K562 (cell line): Measurements from ENCODE around the gene CFAP73. TPM values are rescaled to one million over a fixed set of nuclear protein-coding genes. Genes with fewer than 3 reads are reported as not detected.

ENCODE experiments used
- ATAC-seq: fragments of 200-7000 bp; cut with Tn5 transposase; 3 replicates; pipeline ENCODE4 v1.9.1; 2020; ENCODE audit warnings: moderate library complexity
- BruUV-seq: library from RNA; stranded (reverse); fragments of 400-500 nt; replicated peaks from 2 replicates; lab custom pipeline; 2021; lab: Mats Ljungman, UMichigan
- CTCF ChIA-PET: fragments of 300-600 bp; formaldehyde crosslinking; extraction: SDS; loops from one replicate; lab custom pipeline; 2021; ENCODE audit warnings: low intra/inter-chr PET ratio; lab: Yijun Ruan, JAX
- POLR2A ChIA-PET: fragments of 300-600, 350-650 bp; sonication (Branson Sonifier 250); formaldehyde crosslinking; extraction: SDS; loops from one replicate; lab custom pipeline; 2021; ENCODE audit warnings: antibody characterized with exemption, inconsistent platforms; lab: Yijun Ruan, JAX
- DNase-seq, 4 experiments: peaks; one replicate each; pipeline versions ENCODE4 v3.0.0 to v3.0.0-alpha.2; 2011 to 2018; ENCODE audit warnings: low spot score in 3 of 4, mixed read lengths in 3 of 4; ENCODE audit errors: extremely low read depth in 1 of 4
- FAIRE-seq: peaks from 2 replicates; lab custom pipeline; 2011; peaks lifted over from hg19 to GRCh38; lab: Jason Lieb, UNC
- H2AFZ ChIP-seq: 2 replicates; pipeline ENCODE4 v1.6.0; 2011; ENCODE audit warnings: low read depth, low read length, control low read depth, inconsistent platforms
- H3K27ac ChIP-seq: fragments of 200-600 bp; 3 replicates; pipeline ENCODE4 v1.8.0; 2011; ENCODE audit warnings: low read depth, mild to moderate bottlenecking, control low read depth, inconsistent platforms, low read length, moderate library complexity, mixed read lengths; ENCODE audit errors: extremely low read depth
- H3K27me3 ChIP-seq, 2 experiments: fragments of 300-600 bp in 1 of 2; 2 replicates in 1 of 2; 3 replicates in 1 of 2; pipeline versions ENCODE4 v1.6.0 to v1.8.0; 2011; ENCODE audit warnings: inconsistent platforms in 2 of 2, low read length in 2 of 2, mild to moderate bottlenecking in 1 of 2, mixed read lengths in 1 of 2, moderate library complexity in 1 of 2; ENCODE audit not compliant: control insufficient read depth in 2 of 2, insufficient read depth in 2 of 2
- H3K36me3 ChIP-seq: fragments of 300-600 bp; 3 replicates; pipeline ENCODE4 v1.8.0; 2011; ENCODE audit warnings: mild to moderate bottlenecking, low read length, inconsistent platforms; ENCODE audit not compliant: control insufficient read depth, insufficient read depth
- H3K4me1 ChIP-seq, 2 experiments: fragments of 200-600 bp in 1 of 2; replicated peaks in 1 of 2; 2 replicates in 1 of 2; 3 replicates in 1 of 2; pipeline versions ENCODE4 v1.5.1 to v1.8.0; 2011; ENCODE audit warnings: inconsistent platforms in 2 of 2, low read length in 2 of 2, mild to moderate bottlenecking in 1 of 2, mixed read lengths in 1 of 2, moderate library complexity in 1 of 2; ENCODE audit not compliant: control insufficient read depth in 2 of 2, insufficient read depth in 2 of 2
- H3K4me2 ChIP-seq: 2 replicates; pipeline ENCODE4 v1.6.1; 2011; ENCODE audit warnings: low read length, control low read depth, inconsistent platforms, mixed read lengths; ENCODE audit not compliant: insufficient read depth
- H3K4me3 ChIP-seq: fragments of 200-600 bp; sonication (generic), shearing (Covaris generic); 2 replicates; pipeline ENCODE4 v1.5.1; 2016; ENCODE audit warnings: control low read depth, inconsistent platforms
- H3K79me2 ChIP-seq: fragments of 200-600 bp; 3 replicates; pipeline ENCODE4 v1.8.0; 2011; ENCODE audit warnings: low read length, inconsistent platforms; ENCODE audit not compliant: control insufficient read depth, insufficient read depth
- H3K9ac ChIP-seq, 2 experiments: 2 replicates each; pipeline versions ENCODE4 v1.6.0 to v1.6.1; 2011; ENCODE audit warnings: low read depth in 2 of 2, low read length in 2 of 2, control low read depth in 1 of 2, inconsistent platforms in 1 of 2, mild to moderate bottlenecking in 1 of 2, mixed read lengths in 1 of 2; ENCODE audit not compliant: insufficient read depth in 1 of 2
- H3K9me1 ChIP-seq: one replicate; pipeline ENCODE4 v1.6.0; 2011; ENCODE audit warnings: inconsistent platforms, mild to moderate bottlenecking, low read length, moderate library complexity; ENCODE audit not compliant: control insufficient read depth, insufficient read depth
- H3K9me3 ChIP-seq: replicated peaks from 2 replicates; pipeline ENCODE4 v1.5.1; 2011; ENCODE audit warnings: low read depth, low read length, inconsistent platforms; ENCODE audit not compliant: control insufficient read depth, insufficient read depth
- H4K20me1 ChIP-seq: replicated peaks from 2 replicates; pipeline ENCODE4 v1.6.1; 2011; ENCODE audit warnings: low read length, inconsistent platforms, mixed read lengths; ENCODE audit not compliant: control insufficient read depth, insufficient read depth
- RFX5 ChIP-seq: IDR thresholded peaks from 2 replicates; pipeline ENCODE4 v1.6.1; 2011; ENCODE audit warnings: low read depth, mild to moderate bottlenecking, improper control_type of control experiment, low read length
- ZBTB33 ChIP-seq: sonication (generic); formaldehyde crosslinking; IDR thresholded peaks from 2 replicates; pipeline ENCODE4 v1.8.1; 2023; ENCODE audit warnings: mild to moderate bottlenecking, missing genetic modification reagents
- WGBS: fragments of 100-300 bp; shearing (Covaris generic); methylation state at CpG from one replicate; pipeline ENCODE4 v1.1.6; 2016; ENCODE audit warnings: low coverage, mixed read lengths; ENCODE audit not compliant: insufficient coverage; ENCODE audit errors: missing lambda C conversion rate; 5-methylcytosine and 5-hydroxymethylcytosine counted together
- in situ Hi-C: fragments of 300-500 bp; cut with MboI; formaldehyde crosslinking; loops from 4 replicates; pipeline ENCODE4 v1.15.0; 2018; ENCODE audit warnings: inconsistent platforms, mixed read lengths
- intact Hi-C: fragments of 100-400 bp; cut with micrococcal nuclease; formaldehyde crosslinking; loops from 2 replicates; pipeline ENCODE4 v1.14.2; 2022
- polyA plus RNA-seq, 8 experiments: library from polyadenylated mRNA; depleted of rRNA in 4 of 8; stranded (reverse) in 5 of 8; unstranded in 3 of 8; fragments of >200 nt; fragmentation: Nextera tagmentation in 2 of 8; fragmentation: Illumina TruSeq in 1 of 8; extraction: Ambion mirVana in 2 of 8; extraction: Trizol in 1 of 8; gene quantifications; 2 replicates each; pipeline versions ENCODE4 v1.2.1 to v1.2.3, GENCODE V29; 2011 to 2014; ENCODE audit warnings: inconsistent platforms in 1 of 8, missing spikeins in 1 of 8
- total RNA-seq, 7 experiments: library from RNA; depleted of rRNA in 6 of 7; stranded (reverse); fragments of >200 nt in 6 of 7; fragmentation: Illumina TruSeq in 2 of 7; extraction: Trizol in 2 of 7; gene quantifications; 2 replicates each; pipeline versions ENCODE4 v1.2.1 to v1.2.3, GENCODE V29; 2011 to 2021; ENCODE audit warnings: low replicate concordance in 1 of 7

CFAP73 gene
- total and polyA plus RNA-seq, 9 of the 15 experiments (the other 6 are each of a cell fraction or from before 2014, with no cell fraction given) = not detected

GRCh38 chr12:113164014-113164413 is 14.5 kb downstream of the CFAP73 start:
- peaks cover 93% of the 10 kb centered on the region for H3K36me3 ChIP-seq
- in situ Hi-C loops = no loop called here
- H3K4me1 ChIP-seq = peaks cover 9 to 41% of the 10 kb centered on the region in 2 experiments
- ATAC-seq = no peak
- H3K27ac ChIP-seq = no peak overlapping the region
- H3K9me3 ChIP-seq = no peaks in the 10 kb centered on the region
- H3K79me2 ChIP-seq = no peaks in the 10 kb centered on the region
- ChIA-PET POLR2A (interaction anchor here (0.7 kb wide), 1 partner anchor 104 kb away, joined by 3 read pairs; no protein-coding TSS in a partner anchor), CTCF (no interaction called here)
- no peak overlapping the region for H2AFZ ChIP-seq
- 96% methylated on average over 10 of the region's 13 CpGs for WGBS
- H4K20me1 ChIP-seq = peaks cover 27% of the 10 kb centered on the region
- no peak overlapping the region for H3K4me3 ChIP-seq
- no TSS peak for BruUV-seq
- TF ChIP-seq RFX5 (no peak), ZBTB33 (CRISPR knock-in tag) (peak; percentile 62; the same call in 1 of the 2 replicates)
- H3K9me1 ChIP-seq = peaks cover 4% of the 10 kb centered on the region
- DNase-seq = no peak
- no peak overlapping the region; a peak in 1 of 4 replicates for H3K9ac ChIP-seq
- FAIRE-seq = no peak
- intact Hi-C loops = no loop called here
- H3K27me3 ChIP-seq = no peaks in the 10 kb centered on the region
- H3K4me2 ChIP-seq = no peak overlapping the region
